Measurements from ENCODE around the gene ATP2B3.

ATP2B3 gene

GRCh38 chrX:153614818-153615217 is 97.4 kb downstream of the ATP2B3 start:
- no peak for DNase-seq (ENCODE audit: low spot score)

GRCh38 chrX:153620576-153620975 is 103.1 kb downstream of the ATP2B3 start:
- DNase-seq (ENCODE audit: low spot score): no peak

GRCh38 chrX:153621949-153622598 is 104.6 kb downstream of the ATP2B3 start:
- DNase-seq (ENCODE audit: low spot score): no peak

GRCh38 chrX:153622661-153623309 is 105.3 kb downstream of the ATP2B3 start:
- DNase-seq (ENCODE audit: low spot score): no peak

GRCh38 chrX:153623310-153624029 is 106.0 kb downstream of the ATP2B3 start:
- DNase-seq (ENCODE audit: low spot score): no peak

- DNase-seq (ENCODE audit: low spot score): no peak
Observed at GRCh38 chrX:153624196-153625091, 107.0 kb downstream of the ATP2B3 start.

GRCh38 chrX:153625271-153626024 is 108.0 kb downstream of the ATP2B3 start:
- DNase-seq (ENCODE audit: low spot score): no peak

- no peak for DNase-seq (ENCODE audit: low spot score)
Observed at GRCh38 chrX:153626025-153626633, 108.7 kb downstream of the ATP2B3 start.

GRCh38 chrX:153626863-153627674 is 109.6 kb downstream of the ATP2B3 start:
- no peak for DNase-seq (ENCODE audit: low spot score)

GRCh38 chrX:153627675-153628111 is 110.3 kb downstream of the ATP2B3 start:
- no peak for DNase-seq (ENCODE audit: low spot score)

GRCh38 chrX:153628129-153628528 is 110.7 kb downstream of the ATP2B3 start:
- DNase-seq (ENCODE audit: low spot score): no peak

- DNase-seq (ENCODE audit: low spot score): no peak
Observed at GRCh38 chrX:153628665-153629064, 111.2 kb downstream of the ATP2B3 start.

GRCh38 chrX:153631346-153631745 is 113.9 kb downstream of the ATP2B3 start:
- DNase-seq (ENCODE audit: low spot score): no peak

- DNase-seq (ENCODE audit: low spot score): no peak
Observed at GRCh38 chrX:153631907-153632594, 114.6 kb downstream of the ATP2B3 start.

Measured in Ammon's horn (tissue), 1 donor.